DMS114 treated with DMSO at 0.1 percent for 48 hours (cell line): ENCODE results near the gene NUDT3.
"Not testable (repeated sequence)": the region's sequence is repeated elsewhere in the genome, so short reads cannot be mapped to it uniquely, and the experiment has no call there.

ENCODE experiments used
- DNase-seq: peaks from one replicate; lab custom pipeline; 2025; ENCODE audit not compliant: unreplicated experiment; lab: John Stamatoyannopoulos, UW

NUDT3 gene

GRCh38 chr6:34392497-34393190, at the start of gene NUDT3:
Gene NUDT3, minus strand, starts transcription at chr6:34392669. Its CDS starts 307 bp downstream, at chr6:34392362.
- peak; percentile 95 for DNase-seq

- no peak for DNase-seq
Observed at GRCh38 chr6:34441526-34441925, 49.1 kb upstream of the NUDT3 start.

GRCh38 chr6:34439442-34439841, 47.0 kb upstream of the NUDT3 start:
- no peak for DNase-seq

GRCh38 chr6:34438705-34439104, 46.2 kb upstream of the NUDT3 start:
- no peak for DNase-seq

GRCh38 chr6:34437644-34437970, 45.1 kb upstream of the NUDT3 start:
- no peak for DNase-seq

GRCh38 chr6:34436803-34437643, 44.6 kb upstream of the NUDT3 start:
- no peak for DNase-seq

- no peak for DNase-seq
Observed at GRCh38 chr6:34435916-34436315, 43.4 kb upstream of the NUDT3 start.

- peak; percentile 91 for DNase-seq
Observed at GRCh38 chr6:34425498-34426410, 33.3 kb upstream of the NUDT3 start, which contains the start of gene RPS10. Gene RPS10, minus strand, starts transcription at chr6:34426069. Its CDS starts 848 bp downstream, at chr6:34425221.

GRCh38 chr6:34425132-34425497, 32.6 kb upstream of the NUDT3 start:
- no peak for DNase-seq

- no peak for DNase-seq
Observed at GRCh38 chr6:34424200-34425131, 32.0 kb upstream of the NUDT3 start.

GRCh38 chr6:34423254-34423653, 30.8 kb upstream of the NUDT3 start:
- no peak for DNase-seq

- DNase-seq, result no peak
Observed at GRCh38 chr6:34418367-34418766, 25.9 kb upstream of the NUDT3 start.

- peak; percentile 53 for DNase-seq
Observed at GRCh38 chr6:34416877-34417371, 24.5 kb upstream of the NUDT3 start.

- peak; percentile 84 for DNase-seq
Observed at GRCh38 chr6:34414999-34415858, 22.8 kb upstream of the NUDT3 start.

GRCh38 chr6:34412643-34413214, 20.3 kb upstream of the NUDT3 start:
- no peak for DNase-seq

- DNase-seq, result no peak
Observed at GRCh38 chr6:34412016-34412415, 19.5 kb upstream of the NUDT3 start.

- DNase-seq, result not testable (repeated sequence)
Observed at GRCh38 chr6:34407915-34408314, 15.4 kb upstream of the NUDT3 start.

- DNase-seq, result no peak
Observed at GRCh38 chr6:34396518-34396917, 4.0 kb upstream of the NUDT3 start.

- no peak for DNase-seq
Observed at GRCh38 chr6:34393966-34394305, 1.5 kb upstream of the NUDT3 start.
